ENCODE data around the gene RASSF4.

Gene RASSF4

DNA sequence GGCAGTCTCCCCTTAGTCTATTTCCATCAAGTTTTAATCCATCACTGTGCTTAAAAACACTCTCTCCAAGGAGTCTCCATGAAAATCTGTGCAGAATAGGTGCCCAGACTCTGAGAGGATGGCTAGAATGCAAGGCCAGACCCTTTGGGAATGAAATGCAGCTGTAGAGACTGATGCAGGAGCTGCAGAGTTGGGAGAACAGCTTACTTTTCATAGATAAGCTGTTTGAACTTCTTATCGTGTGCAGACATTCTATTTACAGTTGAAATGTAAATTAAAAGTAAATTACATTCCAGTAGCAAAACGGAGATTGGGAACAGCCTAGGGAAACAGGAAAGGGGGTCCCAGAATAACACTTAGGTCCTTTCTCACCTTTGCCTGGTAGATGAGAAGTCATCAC, 56.0 kb downstream of the RASSF4 start:
- DNase-seq, result no peak

DNA sequence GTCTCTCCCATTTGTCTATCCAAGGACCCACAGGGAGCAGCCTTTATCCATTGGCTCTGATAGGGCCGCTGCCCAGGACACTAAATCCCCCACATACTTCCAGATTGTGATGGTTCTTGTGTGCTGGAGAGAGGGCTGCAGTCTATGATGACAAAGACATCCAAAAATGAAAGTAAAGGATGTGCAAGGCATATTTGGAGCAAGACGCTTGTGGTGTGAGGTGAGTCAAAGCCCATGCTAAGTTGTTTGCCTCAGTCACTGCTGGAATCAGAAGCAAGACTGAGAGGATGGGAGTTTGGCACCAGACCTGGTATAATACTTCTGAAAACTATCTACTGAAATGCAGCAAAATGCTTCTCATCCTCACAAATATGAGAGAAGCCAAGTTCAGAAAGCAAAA, 63.8 kb downstream of the RASSF4 start:
- DNase-seq, result no peak

- no peak for DNase-seq
Measured at GRCh38 chr10:45034301-45034700, 74.7 kb downstream of the RASSF4 start.

- no peak for DNase-seq
Measured at GRCh38 chr10:45035673-45036072, 76.1 kb downstream of the RASSF4 start.

DNA sequence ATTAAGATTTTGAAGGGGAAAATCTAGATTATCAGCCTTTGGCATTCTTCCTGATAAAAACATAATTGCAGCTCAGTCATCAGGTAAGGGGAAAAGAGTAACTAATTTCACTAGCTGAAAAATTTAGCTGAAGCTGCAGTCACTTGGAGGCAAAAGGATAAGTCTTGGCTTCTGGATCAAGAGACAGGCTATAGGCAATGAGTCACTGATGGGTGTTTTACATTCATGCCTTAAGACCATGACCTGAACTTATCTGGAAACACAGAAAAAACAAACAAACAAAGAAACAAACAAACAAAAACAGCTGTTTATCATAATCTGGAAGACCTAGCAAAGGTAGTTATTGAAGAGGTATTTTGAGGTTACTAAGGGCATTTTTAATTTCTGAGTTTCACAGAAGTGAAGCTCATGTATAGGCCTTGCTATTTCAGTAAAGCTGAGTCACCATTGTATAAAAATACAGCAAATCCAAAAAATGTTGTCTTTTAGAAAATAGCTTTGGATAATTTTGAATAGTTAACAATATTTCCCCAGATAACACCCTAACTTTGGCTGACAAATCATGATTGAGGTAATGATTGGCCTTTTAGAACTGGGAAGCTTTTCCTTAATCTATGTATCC, 81.4 kb downstream of the RASSF4 start:
- no peak for DNase-seq

- DNase-seq, result no peak
Measured at GRCh38 chr10:45044290-45044689, 84.7 kb downstream of the RASSF4 start.

All from stimulated activated CD4-positive, alpha-beta T cell treated with anti-CD3 and anti-CD28 coated beads, Interleukin-2, amount 100 ng/mL, for 48 hours (primary cell).